B cell (primary cell): ENCODE data around the gene ZNF814.
"Not testable (repeated sequence)": the region's sequence is repeated elsewhere in the genome, so short reads cannot be mapped to it uniquely, and the experiment has no call there.

ENCODE experiments used
- EZH2 ChIP-seq: IDR thresholded peaks from 2 replicates; pipeline ENCODE4 v1.6.1; 2012; ENCODE audit warnings: borderline replicate concordance, low read depth, mild to moderate bottlenecking, moderate library complexity, low read length; ENCODE audit not compliant: insufficient read depth, poor library complexity, severe bottlenecking
- TF ChIP-seq, protein P1 (sequence below): fragments of 200-600 bp; IDR thresholded peaks from one replicate; pipeline ENCODE4 v1.8.0; 2022; ENCODE audit warnings: antibody characterized with exemption, mild to moderate bottlenecking

DNA sequence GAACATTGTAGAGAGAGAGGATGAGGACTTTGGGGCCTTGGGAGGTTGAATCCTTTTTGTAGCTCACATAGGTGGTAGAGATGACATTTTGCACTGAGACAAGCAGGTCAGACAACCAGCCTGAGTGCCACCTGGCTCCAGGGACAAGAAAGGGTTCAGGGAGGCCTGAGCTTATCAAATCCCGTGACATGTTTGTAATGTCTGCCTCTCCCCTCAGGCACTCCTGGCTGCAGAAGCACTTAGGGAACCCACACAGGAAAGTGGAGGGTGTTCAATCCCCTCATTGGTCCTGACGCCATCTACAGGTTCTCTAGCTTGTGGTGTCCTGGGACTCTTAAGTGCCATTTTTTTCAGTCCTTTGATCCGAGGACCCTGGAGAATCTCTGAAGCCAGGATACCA lies 67.7 kb downstream of the ZNF814 start:
- TF ChIP-seq, protein P1, sequence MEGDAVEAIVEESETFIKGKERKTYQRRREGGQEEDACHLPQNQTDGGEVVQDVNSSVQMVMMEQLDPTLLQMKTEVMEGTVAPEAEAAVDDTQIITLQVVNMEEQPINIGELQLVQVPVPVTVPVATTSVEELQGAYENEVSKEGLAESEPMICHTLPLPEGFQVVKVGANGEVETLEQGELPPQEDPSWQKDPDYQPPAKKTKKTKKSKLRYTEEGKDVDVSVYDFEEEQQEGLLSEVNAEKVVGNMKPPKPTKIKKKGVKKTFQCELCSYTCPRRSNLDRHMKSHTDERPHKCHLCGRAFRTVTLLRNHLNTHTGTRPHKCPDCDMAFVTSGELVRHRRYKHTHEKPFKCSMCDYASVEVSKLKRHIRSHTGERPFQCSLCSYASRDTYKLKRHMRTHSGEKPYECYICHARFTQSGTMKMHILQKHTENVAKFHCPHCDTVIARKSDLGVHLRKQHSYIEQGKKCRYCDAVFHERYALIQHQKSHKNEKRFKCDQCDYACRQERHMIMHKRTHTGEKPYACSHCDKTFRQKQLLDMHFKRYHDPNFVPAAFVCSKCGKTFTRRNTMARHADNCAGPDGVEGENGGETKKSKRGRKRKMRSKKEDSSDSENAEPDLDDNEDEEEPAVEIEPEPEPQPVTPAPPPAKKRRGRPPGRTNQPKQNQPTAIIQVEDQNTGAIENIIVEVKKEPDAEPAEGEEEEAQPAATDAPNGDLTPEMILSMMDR: not testable (repeated sequence)
- TF ChIP-seq EZH2: not testable (repeated sequence)
